Adrenal gland (tissue), 12 donors: ENCODE results near the gene EPHA3. TPM values are rescaled to one million over a fixed set of nuclear protein-coding genes. Genes with fewer than 3 reads are reported as not detected.

Experiments
- DNase-seq, 7 donors: peaks; one replicate each; pipeline ENCODE4 v3.0.0-alpha.2; 2019 to 2020
- H3K27ac ChIP-seq, 5 donors: fragments of 200-600 bp; sonication (generic) in 4 of 5; 1 replicate in 3 of 5; 2 replicates in 2 of 5; pipeline versions ENCODE4 v1.5.1 to v1.8.0; 2016 to 2020; ENCODE audit warnings: mild to moderate bottlenecking in 1 of 5
- H3K27me3 ChIP-seq: fragments of 200-600 bp; 2 replicates; pipeline ENCODE4 v1.8.0; 2021
- H3K36me3 ChIP-seq, 2 donors: fragments of 200-600 bp; replicated peaks in 1 of 2; 1 replicate in 1 of 2; 2 replicates in 1 of 2; pipeline versions ENCODE4 v1.5.1 to v1.8.0; 2018 to 2022
- H3K4me1 ChIP-seq, 2 donors: fragments of 200-600 bp; replicated peaks in 1 of 2; 1 replicate in 1 of 2; 2 replicates in 1 of 2; pipeline versions ENCODE4 v1.5.1 to v1.8.0; 2018 to 2021
- H3K4me3 ChIP-seq, 4 donors: fragments of 200-600 bp; sonication (generic) in 3 of 4; one replicate each; pipeline ENCODE4 v1.5.1; 2016 to 2018
- H3K9me3 ChIP-seq, 3 donors: fragments of 200-600 bp; sonication (generic) in 1 of 3; replicated peaks in 1 of 3; 1 replicate in 2 of 3; 2 replicates in 1 of 3; pipeline versions ENCODE4 v1.5.1 to v1.8.0; 2016 to 2021
- CTCF ChIP-seq, 6 experiments: fragments of 450-650 bp in 4 of 6; fragments of 200-600 bp in 2 of 6; sonication (generic) in 1 of 6; IDR thresholded peaks; 1 replicate in 5 of 6; 2 replicates in 1 of 6; pipeline versions ENCODE4 v1.5.1 to v1.8.0; 2016 to 2021; ENCODE audit warnings: antibody characterized with exemption in 6 of 6, mild to moderate bottlenecking in 2 of 6, moderate library complexity in 1 of 6
- POLR2A ChIP-seq, 2 donors: fragments of 450-650 bp; IDR thresholded peaks; one replicate each; pipeline ENCODE4 v1.6.1; 2017; ENCODE audit warnings: antibody characterized with exemption in 2 of 2, mild to moderate bottlenecking in 2 of 2, moderate library complexity in 1 of 2
- WGBS, 4 donors: extraction: QIAGEN DNeasy Blood & Tissue Kit in 2 of 4; methylation state at CpG; one replicate each; pipeline versions ENCODE4 v1.1.5 to v1.1.7; 2013 to 2017; 5-methylcytosine and 5-hydroxymethylcytosine counted together
- intact Hi-C, 2 donors: fragments of 100-400 bp; cut with DNase I; formaldehyde crosslinking; loops; one replicate each; pipeline versions ENCODE4 v1.14.1 to v1.15.0; 2022 to 2023
- polyA plus RNA-seq, 3 donors: library from polyadenylated mRNA; stranded (reverse); fragments of 200-250 nt in 2 of 3; fragments of 350-450 nt in 1 of 3; fragmentation: Illumina TruSeq in 1 of 3; extraction: RNeasy Lipid Tissue Mini Kit (QIAGEN cat#74804) in 1 of 3; gene quantifications; one replicate each; pipeline ENCODE4 v1.2.3, GENCODE V29; 2013 to 2014
- total RNA-seq, 9 donors: library from RNA; depleted of rRNA in 4 of 9; stranded (reverse); fragments of >200 nt in 4 of 9; fragments of 120-200 nt in 1 of 9; fragmentation: NEBNext Ultra II Directional in 1 of 9; extraction: Animal tissue kit (Norgen Biotek cat#: 25700) in 1 of 9; gene quantifications; one replicate each; pipeline versions ENCODE4 v1.1.0 to v1.2.4, GENCODE V29; 2013 to 2023
- donor health status: healthy with polysubstance abuse.
- donor health status: Bipolar disorder and iron deficiency.
- donor health status: DM: yes; HTN: yes; CAD: no.
- donor health status: DM: no; HTN: no; CAD: no.
- donor health status: DM: no; HTN: no; CAD: no.
- donor health status: DM: yes; HTN: yes; CAD: no.

Gene EPHA3
- total and polyA plus RNA-seq, 12 donors = 0.17 to 5.1 (median 0.48) TPM

- Histone ChIP-seq H3K27ac (no peak overlapping the region), H3K4me1 (no peaks in the 10 kb centered on the region), H3K27me3 (no peaks in the 10 kb centered on the region), H3K36me3 (no peaks in the 10 kb centered on the region), H3K9me3 (peaks cover 0 to 4% (median 0%) of the 10 kb centered on the region in 3 donors), H3K4me3 (no peak overlapping the region)
- DNase-seq = no peak
- no peak for TF ChIP-seq POLR2A (IDR thresholded peaks at IDR 0.05)
- intact Hi-C loops = no loop called here
- 57 to 84% (median 70%) methylated on average over 4 of the region's 4 CpGs for WGBS, 4 donors
Observed at GRCh38 chr3:89472101-89472500, 364.7 kb downstream of the EPHA3 start.

GRCh38 chr3:89474333-89475130 is 367.1 kb downstream of the EPHA3 start:
- WGBS, 4 donors = 76 to 83% (median 81%) methylated on average over 4 of the region's 4 CpGs
- H3K4me1 ChIP-seq = no peaks in the 10 kb centered on the region
- no peaks in the 10 kb centered on the region for H3K36me3 ChIP-seq
- intact Hi-C loops = no loop called here
- no peak overlapping the region for H3K27ac ChIP-seq
- TF ChIP-seq POLR2A (IDR thresholded peaks at IDR 0.05) = no peak
- TF ChIP-seq CTCF (IDR thresholded peaks at IDR 0.05) = no peak
- no peaks in the 10 kb centered on the region for H3K9me3 ChIP-seq
- H3K27me3 ChIP-seq = no peaks in the 10 kb centered on the region
- H3K4me3 ChIP-seq = no peak overlapping the region
- no peak for DNase-seq

GRCh38 chr3:89488800-89489580 is 381.6 kb downstream of the EPHA3 start:
- DNase-seq = no peak
- intact Hi-C loops = no loop called here
- no peaks in the 10 kb centered on the region for H3K27me3 ChIP-seq
- H3K9me3 ChIP-seq = no peaks in the 10 kb centered on the region
- no peaks in the 10 kb centered on the region for H3K4me1 ChIP-seq
- 74 to 82% (median 79%) methylated on average over 4 of the region's 4 CpGs for WGBS, 4 donors
- no peaks in the 10 kb centered on the region for H3K36me3 ChIP-seq
- no peak overlapping the region for H3K27ac ChIP-seq
- H3K4me3 ChIP-seq = no peak overlapping the region
- TF ChIP-seq POLR2A (IDR thresholded peaks at IDR 0.05) = no peak
- TF ChIP-seq CTCF (IDR thresholded peaks at IDR 0.05) = no peak

GRCh38 chr3:89490129-89490528 is 382.7 kb downstream of the EPHA3 start:
- 92 to 94% (median 94%) methylated on average over 4 of the region's 4 CpGs for WGBS, 4 donors
- H3K4me3 ChIP-seq = no peak overlapping the region
- H3K9me3 ChIP-seq = no peaks in the 10 kb centered on the region
- no peak overlapping the region for H3K27ac ChIP-seq
- TF ChIP-seq POLR2A (IDR thresholded peaks at IDR 0.05) (no peak), CTCF (IDR thresholded peaks at IDR 0.05) (no peak)
- intact Hi-C loops = no loop called here
- H3K36me3 ChIP-seq = no peaks in the 10 kb centered on the region
- no peaks in the 10 kb centered on the region for H3K27me3 ChIP-seq
- no peak for DNase-seq
- H3K4me1 ChIP-seq = no peaks in the 10 kb centered on the region
